ENCODE measurements around the gene BACH1.
"Not testable (repeated sequence)": the region's sequence is repeated elsewhere in the genome, so short reads cannot be mapped to it uniquely, and the experiment has no call there.

The BACH1 gene

DNA sequence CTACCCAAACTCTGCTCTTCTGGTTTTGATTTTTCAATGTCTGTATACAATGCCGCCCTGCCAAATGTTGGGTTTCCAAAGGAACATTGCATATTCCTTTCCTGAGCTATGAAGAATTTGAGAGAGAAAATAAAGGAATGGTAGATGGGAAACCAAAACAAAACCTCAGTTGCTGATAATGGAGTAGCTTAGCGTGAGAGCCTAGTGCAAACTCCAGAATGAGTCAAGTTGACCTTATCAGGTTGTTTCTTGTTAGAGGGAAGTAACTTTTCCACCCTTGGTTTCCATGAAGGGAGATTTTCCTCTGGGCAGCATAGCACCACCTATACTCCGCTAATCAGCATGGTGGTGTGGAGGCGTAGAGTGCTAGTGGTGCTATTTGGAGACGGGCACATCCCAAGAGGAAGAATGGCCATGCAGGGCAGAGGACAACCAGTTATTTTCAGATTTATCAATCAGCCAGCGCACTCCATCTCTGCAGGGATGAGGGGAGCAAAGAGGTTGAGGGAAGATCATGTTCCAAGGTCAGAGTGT lies 51.6 kb downstream of the BACH1 start:
- DNase-seq, result no peak

DNA sequence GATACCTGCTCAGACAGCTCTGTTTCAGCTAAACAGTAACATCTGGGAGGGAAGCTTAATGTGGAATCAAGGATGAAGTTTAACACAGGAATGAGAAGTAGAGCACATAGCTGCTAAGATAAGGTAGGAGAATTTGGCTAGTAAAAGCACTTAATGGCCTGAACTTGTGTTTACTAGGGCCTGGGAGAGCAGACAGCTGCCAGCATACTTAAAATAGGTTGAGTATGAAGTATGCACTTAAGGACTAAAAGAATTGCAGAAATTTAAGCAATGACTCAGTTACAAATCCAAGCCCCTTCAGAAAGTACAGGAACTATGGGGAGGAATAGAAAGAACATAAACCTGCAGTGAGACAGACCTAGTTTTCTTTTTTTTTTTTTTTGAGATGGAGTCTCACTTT lies 53.0 kb downstream of the BACH1 start:
- no peak for DNase-seq

DNA sequence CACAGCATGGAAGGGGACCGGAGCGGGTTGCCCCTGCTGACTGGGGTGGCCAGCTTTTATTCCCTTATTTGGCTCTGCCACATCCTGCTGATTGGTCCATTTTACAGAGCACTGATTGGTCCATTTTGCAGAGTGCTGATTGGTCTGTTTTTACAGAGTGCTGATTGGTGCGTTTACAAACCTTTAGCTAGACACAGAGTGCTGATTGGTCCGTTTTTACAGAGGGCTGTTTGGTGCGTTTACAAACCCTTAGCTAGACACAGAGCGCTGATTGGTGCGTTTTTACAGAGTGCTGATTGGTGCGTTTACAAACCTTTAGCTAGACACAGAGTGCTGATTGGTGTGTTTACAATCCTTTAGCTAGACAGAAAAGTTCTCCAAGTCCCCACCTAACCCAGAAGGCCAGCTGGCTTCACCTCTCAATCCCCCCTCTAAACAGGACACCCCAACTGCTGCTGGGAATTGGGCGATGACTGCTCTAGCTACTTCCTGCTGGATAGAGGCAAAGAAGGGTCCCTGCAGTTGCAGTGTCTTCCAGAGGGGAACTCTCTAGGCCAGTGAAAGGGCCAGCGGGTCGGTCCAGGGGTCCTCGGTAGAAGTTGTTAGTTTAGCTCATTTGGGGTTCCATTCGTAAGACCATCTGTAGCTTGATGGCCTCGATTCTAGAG lies 56.5 kb downstream of the BACH1 start:
- not testable (repeated sequence) for DNase-seq

DNA sequence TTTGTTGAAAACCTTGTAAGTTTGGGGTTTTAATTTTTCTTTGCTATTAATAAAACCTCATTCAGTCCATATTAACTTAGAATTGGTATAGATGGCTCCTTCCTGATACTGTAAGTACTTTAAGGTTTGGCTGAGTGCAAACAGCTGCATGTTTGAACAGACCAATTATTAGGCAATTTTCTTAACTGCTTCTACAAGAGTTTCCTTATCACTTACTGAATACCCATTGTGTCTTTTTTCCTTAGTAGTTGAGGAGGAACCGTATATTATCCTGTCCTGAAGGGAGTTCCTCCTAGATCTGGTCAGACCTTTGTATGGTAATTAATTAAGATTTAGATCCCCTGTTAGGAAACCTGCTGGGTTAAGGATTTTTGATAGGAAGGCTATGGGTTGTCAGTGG lies 57.6 kb downstream of the BACH1 start:
- not testable (repeated sequence) for DNase-seq

DNA sequence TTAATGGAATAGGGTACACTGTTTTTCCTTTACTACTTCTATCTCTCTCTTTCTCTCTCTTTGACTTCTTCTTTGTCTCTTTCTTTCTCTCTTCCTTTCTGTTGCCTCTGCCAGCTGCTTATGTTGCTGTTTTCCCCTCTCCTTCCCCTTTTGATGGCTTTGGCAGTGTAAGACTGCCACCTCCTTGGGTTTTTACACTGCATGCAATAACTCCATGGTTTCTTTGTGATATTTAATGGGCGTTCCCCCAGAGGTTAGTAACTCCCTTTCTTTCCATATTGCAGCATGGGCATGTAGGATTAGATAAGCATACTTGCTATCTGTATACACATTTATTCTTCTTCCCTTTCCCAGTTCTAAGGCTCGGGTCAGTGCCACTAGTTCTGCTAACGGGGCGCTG lies 58.1 kb downstream of the BACH1 start:
- not testable (repeated sequence) for DNase-seq

DNA sequence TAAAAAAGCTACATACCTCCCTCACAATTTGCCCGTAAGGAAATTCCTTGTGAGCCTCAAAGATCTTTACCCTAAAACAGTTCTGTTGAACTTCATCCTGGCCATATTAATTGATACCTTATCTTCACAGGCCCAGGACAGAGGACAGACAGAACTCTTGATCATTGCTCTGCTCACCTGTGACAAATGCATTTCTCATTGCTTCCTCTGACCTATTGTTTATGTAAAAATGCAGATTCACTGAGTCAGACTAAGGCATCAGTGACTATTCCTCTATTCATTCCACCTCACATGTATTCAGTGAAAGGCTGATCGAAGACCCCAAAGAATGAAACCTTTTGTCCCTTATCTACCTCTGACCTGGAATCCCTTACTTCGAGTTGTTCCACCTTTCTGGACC lies 61.0 kb downstream of the BACH1 start:
- no peak for DNase-seq

DNA sequence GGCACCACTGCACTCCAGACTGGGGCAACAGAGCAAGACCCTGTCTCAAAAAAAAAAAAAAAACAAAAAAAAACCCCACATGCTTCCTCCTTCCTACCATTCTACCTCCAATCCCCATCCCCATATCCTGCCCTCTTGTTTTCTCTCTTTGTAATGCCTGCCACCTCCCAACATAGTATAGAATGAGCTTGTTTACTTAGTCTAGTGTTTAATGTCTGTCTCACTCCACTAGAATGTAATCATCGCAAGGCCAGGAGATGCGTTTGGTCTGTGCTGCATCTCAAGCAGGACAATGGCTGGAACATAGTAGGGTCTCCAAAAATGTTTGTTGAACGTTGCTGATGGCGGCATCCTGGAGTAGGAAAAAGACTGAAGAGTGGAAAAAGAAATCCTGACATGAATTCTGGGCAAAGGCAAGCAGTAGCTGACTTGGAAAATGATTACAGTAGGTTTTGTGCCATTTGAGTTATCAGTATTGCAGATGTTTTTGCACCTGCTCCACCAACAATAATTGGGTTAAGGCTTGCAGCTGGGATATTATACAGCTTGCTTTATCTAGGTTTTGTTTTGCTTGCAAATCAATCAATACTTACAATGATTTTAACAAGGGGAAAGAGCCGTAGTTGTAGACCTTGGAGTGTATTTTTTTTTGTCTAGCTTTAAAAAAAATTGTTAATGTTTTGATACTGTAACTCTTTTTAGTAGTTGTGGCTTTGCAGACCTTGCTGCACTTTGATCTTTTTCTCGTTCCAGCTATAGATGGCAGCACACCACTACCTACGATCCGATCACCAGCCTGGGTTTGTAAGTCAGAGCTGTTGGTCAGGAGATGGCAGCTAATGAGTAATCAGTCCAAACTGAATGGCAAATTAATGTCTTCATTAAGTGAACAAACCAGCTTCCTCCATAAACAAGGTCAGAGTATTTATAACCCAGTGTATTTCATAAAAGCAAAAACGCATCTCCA lies 62.4 kb downstream of the BACH1 start:
- DNase-seq, result no peak

DNA sequence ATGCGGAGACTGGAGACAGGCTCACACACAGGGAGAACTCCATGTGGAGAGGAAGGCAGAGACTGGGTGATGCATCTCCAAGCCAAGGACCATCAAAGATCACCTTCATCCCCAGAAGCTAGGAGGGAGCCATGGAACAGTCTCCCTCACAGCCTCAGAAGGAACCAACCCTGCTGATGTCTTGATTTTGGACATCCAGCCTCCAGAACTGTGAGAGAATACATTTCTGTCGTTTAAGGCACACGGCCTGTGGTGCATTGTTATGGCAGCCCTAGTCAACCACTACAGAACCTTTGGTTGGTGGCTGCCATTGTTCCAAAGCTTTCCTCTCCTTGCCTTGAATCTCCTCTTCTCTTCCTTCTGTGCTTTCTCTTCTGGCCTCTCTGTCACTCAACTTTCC lies 64.0 kb downstream of the BACH1 start:
- no peak for DNase-seq

DNA sequence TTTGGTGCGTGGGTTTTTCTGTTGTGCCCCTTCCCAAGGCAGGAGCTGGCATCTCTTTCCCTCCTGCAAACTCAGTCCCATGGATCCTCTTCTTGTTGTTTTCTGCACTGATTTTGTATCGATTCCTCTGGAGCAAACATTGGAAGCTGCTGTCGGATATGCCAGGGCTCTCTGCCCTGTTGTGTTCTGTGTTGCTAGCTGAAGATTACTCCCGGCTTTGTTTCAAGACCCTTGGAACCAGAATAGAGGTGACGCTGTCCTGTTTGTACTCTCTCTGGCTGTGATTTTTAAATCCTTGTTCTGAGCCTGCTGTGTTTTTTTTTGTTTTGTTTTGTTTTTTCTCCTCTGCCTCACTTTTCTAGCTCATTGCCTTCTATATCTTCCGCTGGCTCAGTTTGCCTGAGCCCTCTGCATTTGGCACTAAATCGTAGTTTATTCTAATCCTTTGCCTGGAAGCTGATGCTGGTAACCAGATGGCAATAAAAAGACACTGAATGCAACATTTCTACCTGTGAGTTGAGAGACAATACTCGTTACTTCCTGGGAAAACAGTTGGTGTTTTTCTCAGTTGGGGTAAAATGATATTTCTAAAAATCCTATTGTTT lies 67.0 kb downstream of the BACH1 start:
- DNase-seq, result no peak

DNA sequence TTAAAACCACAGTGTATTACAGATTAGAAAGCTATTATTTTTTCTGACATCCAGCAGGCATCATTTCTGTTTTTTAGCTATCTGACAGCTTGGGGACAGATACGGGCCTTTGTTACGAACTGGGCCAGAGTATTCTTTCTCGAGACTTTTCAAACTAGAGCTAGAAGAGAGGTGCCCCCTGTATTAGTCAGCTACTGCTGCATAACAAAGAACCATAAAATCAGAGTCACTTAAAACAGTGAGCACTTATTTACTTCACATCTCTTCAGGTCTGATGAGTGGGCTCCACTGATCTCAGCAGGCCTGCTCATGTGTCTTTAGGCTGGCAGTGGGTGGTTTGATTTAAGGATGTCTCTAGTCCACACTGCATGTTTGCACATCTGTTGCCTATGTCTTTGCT lies 67.8 kb downstream of the BACH1 start:
- DNase-seq, result no peak

DNA sequence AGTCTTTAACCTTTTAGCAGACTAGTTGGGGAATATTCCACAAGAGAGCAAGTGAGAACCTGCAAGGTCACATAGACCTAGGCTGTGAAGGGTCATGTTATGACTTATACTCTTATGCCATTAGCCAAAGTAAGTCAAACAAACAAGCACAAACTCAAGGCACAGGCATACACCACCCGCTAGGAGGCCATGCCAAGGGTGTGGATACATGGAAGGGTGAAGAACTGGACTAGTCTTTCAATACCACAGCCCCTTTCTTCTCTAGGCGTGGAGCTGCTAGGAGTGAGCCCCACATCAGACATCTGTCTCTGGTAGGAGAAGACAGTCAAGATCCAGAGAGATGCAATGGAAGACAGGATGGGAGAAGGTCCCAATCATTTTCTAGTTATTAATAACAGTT lies 68.6 kb downstream of the BACH1 start:
- DNase-seq, result no peak

DNA sequence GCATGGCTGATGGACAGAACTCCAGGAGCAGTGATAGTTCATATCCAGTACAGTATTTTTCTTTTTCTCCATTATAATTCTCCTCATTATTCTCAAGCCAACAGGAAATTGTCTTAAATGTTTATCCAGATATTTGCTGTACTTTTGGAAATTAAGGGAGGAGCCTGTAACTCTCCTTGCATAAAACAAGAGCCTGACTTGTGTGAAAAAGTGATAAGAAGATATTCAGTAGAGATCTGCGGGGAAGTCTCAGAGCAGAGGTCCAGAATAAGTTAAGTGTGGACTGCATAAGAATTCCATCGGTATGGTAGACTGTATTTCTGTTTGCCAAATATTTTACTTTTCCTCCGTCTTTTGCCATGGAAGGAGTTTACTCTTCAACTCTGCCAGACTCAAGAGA lies 70.2 kb downstream of the BACH1 start:
- no peak for DNase-seq

DNA sequence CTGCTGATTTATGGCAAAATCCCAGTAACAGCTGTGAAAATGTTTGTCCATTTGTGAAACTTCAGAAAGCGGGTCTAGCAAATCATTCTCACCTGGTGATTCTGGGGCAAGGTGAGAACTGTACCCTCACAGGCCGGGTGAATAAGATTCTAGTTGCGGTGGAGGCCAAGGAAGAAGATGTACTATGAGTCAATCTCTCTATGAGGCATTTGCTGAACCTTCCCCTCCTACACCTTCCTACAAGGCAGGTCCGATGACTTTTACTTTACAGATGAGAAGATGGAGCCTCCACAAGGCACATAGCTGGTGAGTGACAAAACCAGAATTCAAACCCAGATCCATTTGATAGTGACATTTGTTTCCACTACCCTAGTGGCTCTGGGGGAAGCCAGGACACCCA lies 72.7 kb downstream of the BACH1 start:
- no peak for DNase-seq

DNA sequence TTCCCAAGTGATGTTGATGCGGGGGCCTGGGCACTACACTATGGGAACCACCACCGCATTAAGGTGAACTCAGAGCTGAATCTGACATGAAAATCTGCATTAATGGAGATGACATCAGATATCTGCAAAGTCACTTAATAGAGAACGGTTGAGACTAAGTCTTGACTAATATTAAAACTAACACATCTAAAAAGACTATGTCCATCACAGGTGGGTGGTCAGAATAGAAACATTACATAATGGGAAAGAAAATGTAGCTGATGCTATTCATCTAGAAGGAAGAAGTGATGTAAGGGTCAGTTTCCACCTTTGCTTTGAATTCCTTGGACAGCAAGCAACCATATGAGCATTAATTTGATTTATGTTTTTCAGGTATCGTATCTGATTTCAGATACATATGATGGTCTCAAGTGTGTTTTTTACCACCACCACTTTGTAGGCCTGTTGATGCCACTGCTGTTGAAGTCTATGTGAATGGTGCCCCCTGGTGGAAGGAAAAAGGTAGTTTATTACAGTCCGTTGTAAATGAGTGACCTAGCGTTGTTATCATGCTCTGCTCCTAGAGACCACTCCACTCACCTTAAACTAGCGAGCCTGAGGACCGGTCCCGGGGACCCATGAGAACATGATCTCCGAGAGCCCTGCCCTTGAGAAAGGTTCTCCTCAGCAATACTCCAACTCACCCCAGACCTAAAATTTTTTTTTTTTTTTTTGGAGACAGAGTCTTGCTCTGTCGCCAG lies 73.5 kb downstream of the BACH1 start:
- DNase-seq, result peak; percentile 38

DNA sequence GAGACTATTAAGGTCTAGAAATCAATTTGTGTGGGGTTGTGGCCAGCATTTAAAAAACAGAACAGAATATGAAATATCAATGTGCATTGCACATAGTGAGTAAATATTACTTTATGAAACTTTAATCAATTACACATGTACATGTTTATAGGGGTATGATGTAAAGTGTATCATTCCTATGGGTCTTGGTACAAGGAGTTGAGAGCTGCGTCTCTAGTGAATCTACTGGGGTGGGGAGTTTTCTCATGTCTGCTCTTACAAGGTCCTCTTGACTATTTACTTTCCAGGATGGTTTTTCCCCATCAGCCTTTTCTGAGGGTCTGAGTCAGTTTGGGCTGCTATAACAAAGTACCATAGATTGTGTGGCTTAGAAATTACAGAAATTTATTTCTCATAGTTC lies 75.8 kb downstream of the BACH1 start:
- no peak for DNase-seq

DNA sequence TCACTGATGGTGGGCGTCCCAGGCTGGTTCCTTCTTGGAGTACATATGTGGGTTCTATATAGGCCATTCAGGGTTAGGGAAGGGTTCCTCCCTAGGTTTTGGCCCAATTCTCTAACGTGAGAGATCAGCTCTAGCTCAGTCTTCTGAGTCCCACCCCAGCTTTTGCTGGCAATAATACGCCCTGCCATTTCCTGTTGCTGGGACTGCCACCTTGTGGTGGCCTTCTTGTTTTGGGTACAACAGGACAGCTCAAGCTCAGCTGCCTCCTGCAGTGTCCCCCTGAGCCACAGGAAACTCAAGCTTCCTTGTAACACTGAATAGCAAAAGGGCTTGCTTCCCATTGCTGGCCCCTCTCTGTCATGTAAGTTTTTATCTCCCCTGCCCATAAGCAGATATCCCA lies 77.8 kb downstream of the BACH1 start:
- peak; percentile 41 for DNase-seq

DNA sequence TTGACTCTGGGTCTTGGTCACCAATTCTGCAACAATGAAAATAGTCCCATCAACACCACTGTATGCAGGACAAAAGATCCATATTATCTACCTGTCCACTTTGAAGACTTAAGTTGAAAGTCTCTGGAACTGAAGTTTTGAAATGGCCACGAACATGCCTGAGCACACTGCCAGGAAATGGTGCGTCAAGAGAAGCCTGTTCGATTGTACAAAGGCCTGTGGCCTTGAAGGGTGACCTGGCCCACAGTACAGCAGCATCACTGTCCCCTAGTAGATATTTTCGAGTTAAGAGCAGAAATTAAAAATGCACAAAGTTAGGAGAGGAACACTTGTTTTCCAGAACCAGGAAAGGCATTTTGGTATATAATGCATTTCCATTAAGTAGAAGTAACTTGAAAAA lies 78.5 kb downstream of the BACH1 start:
- DNase-seq, result no peak

DNA sequence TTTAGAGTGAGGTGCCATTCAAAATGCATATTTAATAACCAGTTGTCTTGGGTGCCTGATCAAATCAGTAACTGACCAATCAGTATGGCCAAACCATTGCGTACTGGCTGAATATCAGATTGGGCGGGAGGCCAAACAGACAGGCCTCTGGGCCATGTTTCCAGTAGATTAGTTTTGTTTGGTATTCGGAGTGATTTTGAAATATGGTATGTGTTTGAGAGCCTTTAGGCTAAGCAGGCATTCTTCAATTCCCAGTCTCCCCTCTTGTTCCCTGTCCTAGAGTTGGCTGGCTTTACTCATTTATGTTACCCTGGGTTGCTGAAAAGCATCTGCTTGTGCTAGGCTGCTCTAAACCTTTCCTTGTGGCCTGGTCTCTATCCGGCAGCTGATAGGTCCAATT lies 80.1 kb downstream of the BACH1 start:
- DNase-seq, result no peak

DNA sequence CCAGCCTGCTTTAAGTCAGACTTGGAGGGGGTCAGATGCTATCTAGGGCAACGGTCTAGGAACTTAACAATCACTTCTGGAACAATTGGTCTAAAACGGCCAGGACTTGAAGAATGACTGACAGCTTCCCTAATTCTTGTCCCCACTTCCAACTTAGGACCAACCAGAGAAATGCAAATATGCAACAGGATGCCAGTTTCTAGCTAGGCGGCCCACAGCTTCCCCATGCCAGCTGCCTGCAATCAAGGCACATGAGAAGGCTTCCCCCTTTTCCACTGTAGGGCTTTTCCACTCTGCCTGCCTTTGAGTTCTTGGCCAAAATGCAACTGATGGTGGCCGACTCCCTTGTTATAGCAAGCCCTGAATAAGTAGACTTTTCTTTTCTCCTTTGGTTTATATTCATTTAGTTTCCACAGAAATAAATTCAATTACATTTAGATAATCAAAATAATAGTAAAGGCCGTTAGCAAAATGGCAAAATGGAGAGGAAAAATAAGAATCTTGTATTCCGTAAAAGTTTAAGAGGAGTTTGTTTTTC lies 80.9 kb downstream of the BACH1 start:
- DNase-seq, result no peak

DNA sequence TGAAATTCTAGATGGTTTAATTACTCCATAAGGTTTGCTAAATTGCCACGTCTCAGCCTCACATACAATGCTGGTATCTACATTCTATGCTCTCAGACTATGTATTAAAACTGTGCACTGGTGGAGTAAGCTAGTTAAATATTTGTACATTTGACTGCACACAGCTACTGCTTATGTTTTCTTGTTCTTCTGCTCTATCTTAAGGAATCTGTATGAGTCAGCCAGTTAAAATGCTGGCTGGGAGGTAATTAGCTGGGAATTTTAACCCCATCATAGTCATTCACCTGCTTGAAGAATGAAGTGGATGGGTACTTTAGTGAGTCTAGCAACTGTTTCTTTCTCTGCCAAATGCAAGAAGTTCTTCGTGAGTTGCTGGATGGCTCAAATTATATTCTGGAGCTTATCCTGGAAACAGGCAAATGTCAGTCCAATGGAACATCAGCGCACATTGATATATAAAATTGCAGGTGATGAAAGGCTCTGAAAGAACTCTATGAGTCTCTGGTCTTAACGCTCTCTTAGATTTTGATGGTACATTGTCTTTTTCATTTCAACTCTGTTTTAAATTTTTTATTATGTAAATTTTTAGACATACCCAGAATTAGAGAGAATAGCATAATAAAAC lies 83.4 kb downstream of the BACH1 start:
- no peak for DNase-seq

DNA sequence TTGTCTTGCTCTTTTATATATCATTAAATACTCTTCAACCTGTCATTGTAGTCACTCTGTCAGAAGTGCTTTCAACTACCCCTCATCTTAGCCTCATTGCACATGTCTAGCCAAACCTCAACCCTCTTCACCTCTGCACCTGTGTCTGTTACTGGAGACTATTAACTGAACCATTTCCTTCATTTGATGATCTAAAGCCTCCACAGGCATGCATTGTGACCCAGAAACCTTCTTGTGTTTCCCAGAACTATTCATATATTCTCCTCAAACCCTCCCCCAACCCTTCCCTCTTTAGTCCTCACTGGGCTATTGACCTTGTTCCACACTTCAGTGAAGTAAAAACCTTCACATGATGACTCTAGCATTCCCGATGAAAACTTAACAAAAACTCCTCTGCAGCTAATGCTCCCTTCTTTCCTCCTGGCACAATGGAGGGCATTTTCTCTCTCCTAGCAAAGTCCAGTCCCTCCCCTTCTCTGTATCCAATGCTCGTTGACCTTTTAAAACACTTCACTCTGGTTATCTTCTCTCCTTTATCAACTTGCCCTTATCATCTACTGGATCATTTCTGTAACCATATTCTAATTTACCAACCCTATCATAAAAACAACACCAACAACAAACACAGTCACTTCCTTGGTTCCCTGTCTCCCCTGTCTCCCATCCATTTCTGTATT lies 86.1 kb downstream of the BACH1 start:
- DNase-seq, result no peak

Measured in activated CD4-positive, CD25-positive, alpha-beta regulatory T cell treated with anti-CD3 and anti-CD28 coated beads, Interleukin-2, amount 50 U/mL, for 72 hours (primary cell).